H9 (cell line): Measurements from ENCODE around the gene MAT2A. TPM values are rescaled to one million over a fixed set of nuclear protein-coding genes. Genes with fewer than 3 reads are reported as not detected.

ENCODE experiments used
- DNase-seq: peaks from one replicate; pipeline ENCODE4 v3.0.0-alpha.2; 2017
- H2AFZ ChIP-seq: one replicate; pipeline ENCODE4 v1.6.1; 2013; ENCODE audit warnings: mild to moderate bottlenecking, low read length, control low read depth, moderate library complexity
- H2AK5ac ChIP-seq: 2 replicates; pipeline ENCODE4 v1.6.1; 2013; ENCODE audit warnings: low read length, control low read depth, mixed read lengths; ENCODE audit not compliant: insufficient read length
- H2BK120ac ChIP-seq: one replicate; pipeline ENCODE4 v1.6.1; 2013; ENCODE audit warnings: low read depth, mild to moderate bottlenecking, low read length, control low read depth, inconsistent platforms; ENCODE audit not compliant: poor library complexity, severe bottlenecking
- H2BK12ac ChIP-seq: 2 replicates; pipeline ENCODE4 v1.6.1; 2013; ENCODE audit warnings: low read length, control low read depth, mixed read lengths, low read depth; ENCODE audit not compliant: insufficient read length
- H2BK15ac ChIP-seq: 2 replicates; pipeline ENCODE4 v1.6.1; 2013; ENCODE audit warnings: low read depth, low read length, control low read depth
- H2BK20ac ChIP-seq: one replicate; pipeline ENCODE4 v1.6.1; 2013; ENCODE audit warnings: low read depth, mild to moderate bottlenecking, low read length, control low read depth, inconsistent platforms; ENCODE audit not compliant: poor library complexity, severe bottlenecking
- H2BK5ac ChIP-seq: 2 replicates; pipeline ENCODE4 v1.6.1; 2013; ENCODE audit warnings: low read length, control low read depth, mixed read lengths; ENCODE audit not compliant: insufficient read length
- H3K14ac ChIP-seq: 2 replicates; pipeline ENCODE4 v1.6.1; 2013; ENCODE audit warnings: low read length, control low read depth; ENCODE audit not compliant: insufficient read depth
- H3K18ac ChIP-seq: 2 replicates; pipeline ENCODE4 v1.6.1; 2013; ENCODE audit warnings: low read depth, mild to moderate bottlenecking, mixed read lengths, low read length, control low read depth; ENCODE audit not compliant: insufficient read length
- H3K23ac ChIP-seq: 2 replicates; pipeline ENCODE4 v1.6.1; 2013; ENCODE audit warnings: low read length, control low read depth, mixed read lengths, low read depth; ENCODE audit not compliant: insufficient read length
- H3K23me2 ChIP-seq: 2 replicates; pipeline ENCODE4 v1.6.1; 2013; ENCODE audit warnings: low read depth, mild to moderate bottlenecking, mixed read lengths, low read length, control low read depth; ENCODE audit not compliant: insufficient read length, poor library complexity, severe bottlenecking
- H3K27ac ChIP-seq: 2 replicates; pipeline ENCODE4 v1.5.1; 2013; ENCODE audit warnings: low read length, control low read depth, mixed read lengths, low read depth; ENCODE audit not compliant: insufficient read length
- H3K27me3 ChIP-seq: 2 replicates; pipeline ENCODE4 v1.6.1; 2013; ENCODE audit warnings: low read length, control low read depth, inconsistent platforms; ENCODE audit not compliant: insufficient read depth
- H3K4ac ChIP-seq: 2 replicates; pipeline ENCODE4 v1.6.1; 2013; ENCODE audit warnings: low read depth, mild to moderate bottlenecking, control low read depth, inconsistent platforms, low read length, moderate library complexity
- H3K4me1 ChIP-seq: 2 replicates; pipeline ENCODE4 v1.6.1; 2013; ENCODE audit warnings: low read length, control low read depth, inconsistent platforms; ENCODE audit not compliant: insufficient read depth
- H3K4me2 ChIP-seq: 2 replicates; pipeline ENCODE4 v1.6.1; 2013; ENCODE audit warnings: low read length, control low read depth, mixed read lengths; ENCODE audit not compliant: insufficient read length, insufficient read depth
- H3K56ac ChIP-seq: 2 replicates; pipeline ENCODE4 v1.6.1; 2013; ENCODE audit warnings: low read depth, mild to moderate bottlenecking, mixed read lengths, low read length, control low read depth; ENCODE audit not compliant: insufficient read length
- H3K79me1 ChIP-seq: 2 replicates; pipeline ENCODE4 v1.6.1; 2013; ENCODE audit warnings: low read depth, mild to moderate bottlenecking, moderate library complexity, low read length, control low read depth, inconsistent platforms; ENCODE audit not compliant: insufficient read depth, poor library complexity, severe bottlenecking
- H3K79me2 ChIP-seq: 2 replicates; pipeline ENCODE4 v1.6.1; 2013; ENCODE audit warnings: low read length, control low read depth, inconsistent platforms; ENCODE audit not compliant: insufficient read depth
- H3K9ac ChIP-seq: 2 replicates; pipeline ENCODE4 v1.6.1; 2013; ENCODE audit warnings: low read length, control low read depth, mixed read lengths; ENCODE audit not compliant: insufficient read length; ENCODE audit errors: extremely low read depth
- H3K9me3 ChIP-seq: one replicate; pipeline ENCODE4 v1.6.1; 2013; ENCODE audit warnings: low read depth, low read length, inconsistent platforms; ENCODE audit not compliant: control insufficient read depth
- H3T11ph ChIP-seq: one replicate; pipeline ENCODE4 v1.6.1; 2013; ENCODE audit warnings: mild to moderate bottlenecking, low read length, control low read depth, inconsistent platforms
- H4K20me1 ChIP-seq: one replicate; pipeline ENCODE4 v1.6.1; 2013; ENCODE audit not compliant: control insufficient read depth, insufficient read length, insufficient read depth
- H4K5ac ChIP-seq: 2 replicates; pipeline ENCODE4 v1.6.1; 2013; ENCODE audit warnings: low read depth, mild to moderate bottlenecking, mixed read lengths, low read length, control low read depth; ENCODE audit not compliant: insufficient read length
- H4K8ac ChIP-seq: replicated peaks from 2 replicates; pipeline ENCODE4 v1.6.1; 2013; ENCODE audit warnings: low read length, control low read depth, mixed read lengths, low read depth; ENCODE audit not compliant: insufficient read length
- H4K91ac ChIP-seq: 2 replicates; pipeline ENCODE4 v1.6.1; 2013; ENCODE audit warnings: low read depth, mild to moderate bottlenecking, moderate library complexity, mixed read lengths, low read length, control low read depth; ENCODE audit not compliant: insufficient read length
- H3K27ac Mint-ChIP-seq, 3 experiments: 2 replicates in 2 of 3; 3 replicates in 1 of 3; pipeline ENCODE4 v1.8.0; 2020 to 2021; ENCODE audit warnings: mixed read lengths in 3 of 3, mild to moderate bottlenecking in 1 of 3, moderate library complexity in 1 of 3
- H3K27me3 Mint-ChIP-seq: 2 replicates; pipeline ENCODE4 v1.8.0; 2021; ENCODE audit warnings: low read depth, mild to moderate bottlenecking, moderate library complexity, mixed read lengths
- H3K36me3 Mint-ChIP-seq, 3 experiments: 2 replicates in 2 of 3; 3 replicates in 1 of 3; pipeline ENCODE4 v1.8.0; 2020 to 2021; ENCODE audit warnings: low read depth in 3 of 3, mixed read lengths in 3 of 3; ENCODE audit not compliant: insufficient read depth in 1 of 3
- H3K4me1 Mint-ChIP-seq, 2 experiments: 2 replicates each; pipeline ENCODE4 v1.8.0; 2020; ENCODE audit warnings: mixed read lengths in 2 of 2
- H3K4me3 Mint-ChIP-seq, 2 experiments: 2 replicates in 1 of 2; 3 replicates in 1 of 2; pipeline ENCODE4 v1.8.0; 2020 to 2021; ENCODE audit warnings: mild to moderate bottlenecking in 2 of 2, mixed read lengths in 2 of 2, moderate library complexity in 1 of 2
- H3K9me3 Mint-ChIP-seq, 2 experiments: 2 replicates in 1 of 2; 3 replicates in 1 of 2; pipeline ENCODE4 v1.8.0; 2020; ENCODE audit warnings: mild to moderate bottlenecking in 2 of 2, mixed read lengths in 2 of 2, moderate library complexity in 1 of 2
- CTCF ChIP-seq: fragments of 200-600 bp; sonication (generic); conservative IDR thresholded peaks from 3 replicates; pipeline ENCODE4 v1.8.0; 2021; ENCODE audit warnings: antibody characterized with exemption, mild to moderate bottlenecking
- WGBS: extraction: QIAGEN DNeasy Blood & Tissue Kit; methylation state at CpG from one replicate; pipeline ENCODE4 v1.1.7; 2013; ENCODE audit warnings: missing lambda C conversion rate, low lambda C conversion rate, mixed read lengths; ENCODE audit not compliant: insufficient read length; ENCODE audit errors: extremely low coverage; 5-methylcytosine and 5-hydroxymethylcytosine counted together
- total RNA-seq: library from RNA; stranded (reverse); gene quantifications from 2 replicates; pipeline ENCODE4 v1.2.1, GENCODE V29; 2021

Gene MAT2A
- total RNA-seq, 1 experiment from 2014 or later = 459 TPM

- Histone ChIP-seq H3T11ph (no peak overlapping the region), H3K18ac (no peak overlapping the region), H4K8ac (no peak overlapping the region), H2BK12ac (no peak overlapping the region), H3K79me1 (no peaks in the 10 kb centered on the region), H3K9ac (no peak overlapping the region), H2AFZ (no peak overlapping the region), H3K9me3 (no peaks in the 10 kb centered on the region), H4K20me1 (no peaks in the 10 kb centered on the region), H4K5ac (no peak overlapping the region), H2BK15ac (no peak overlapping the region), H3K4me1 (peaks cover 3% of the 10 kb centered on the region; the same call in 1 of the 2 replicates), H3K79me2 (no peaks in the 10 kb centered on the region), H3K14ac (no peak overlapping the region), H3K23me2 (peaks cover 7% of the 10 kb centered on the region), H4K91ac (no peak overlapping the region), H3K56ac (no peak overlapping the region), H3K27ac (no peak overlapping the region), H3K27me3 (peaks cover 5% of the 10 kb centered on the region; the same call in 1 of the 2 replicates), H2BK5ac (no peak overlapping the region), H2BK120ac (no peak overlapping the region), H2BK20ac (no peak overlapping the region), H3K4ac (no peak overlapping the region), H2AK5ac (no peak overlapping the region), H3K4me2 (no peak overlapping the region), H3K23ac (no peak overlapping the region)
- Mint-ChIP-seq H3K9me3 (no peaks in the 10 kb centered on the region; a peak in 2 of 5 replicates), H3K4me3 (no peak overlapping the region), H3K27me3 (peaks cover 34% of the 10 kb centered on the region), H3K27ac (no peak overlapping the region), H3K36me3 (no peaks in the 10 kb centered on the region; a peak in 2 of 7 replicates), H3K4me1 (peaks cover 28 to 29% of the 10 kb centered on the region in 2 experiments)
- no peak for TF ChIP-seq CTCF
- no peak for DNase-seq
- WGBS = no CpG with 5 or more reads among the region's 3 CpGs
These were observed 41.2 kb downstream of the MAT2A start for GRCh38 chr2:85580206-85580605.
